ENCODE measurements around the gene BHLHE40. TPM values are rescaled to one million over a fixed set of nuclear protein-coding genes. Genes with fewer than 3 reads are reported as not detected.

The BHLHE40 gene
- total and polyA plus RNA-seq, 2 of the 13 experiments (the other 11 are each of a cell fraction or from before 2014, with no cell fraction given): 1.8 to 51.0 TPM

GRCh38 chr3:4980229-4981203 is 1.3 kb downstream of the BHLHE40 start (continued):
- TF ChIP-seq ATF7-NPFF (CRISPR knock-in tag; IDR thresholded peaks at IDR 0.05; ENCODE audit: low read depth): peak; percentile 56; the same call in 1 of the 2 replicates
- TF ChIP-seq CHCHD3 (CRISPR knock-in tag; IDR thresholded peaks at IDR 0.05): no peak
- no peak for TF ChIP-seq HDAC6 (IDR thresholded peaks at IDR 0.05; ENCODE audit: low read depth, low read length)
- no peak for TF ChIP-seq ZSCAN5A (CRISPR knock-in tag; IDR thresholded peaks at IDR 0.05; ENCODE audit: borderline replicate concordance)
- TF ChIP-seq SETDB1 (CRISPR knock-in tag; IDR thresholded peaks at IDR 0.05; ENCODE audit: borderline replicate concordance): no peak
- TF ChIP-seq ATRX (CRISPR knock-in tag; IDR thresholded peaks at IDR 0.05; ENCODE audit: borderline replicate concordance): no peak
- TF ChIP-seq, protein P1, sequence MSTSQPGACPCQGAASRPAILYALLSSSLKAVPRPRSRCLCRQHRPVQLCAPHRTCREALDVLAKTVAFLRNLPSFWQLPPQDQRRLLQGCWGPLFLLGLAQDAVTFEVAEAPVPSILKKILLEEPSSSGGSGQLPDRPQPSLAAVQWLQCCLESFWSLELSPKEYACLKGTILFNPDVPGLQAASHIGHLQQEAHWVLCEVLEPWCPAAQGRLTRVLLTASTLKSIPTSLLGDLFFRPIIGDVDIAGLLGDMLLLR (CRISPR knock-in tag; IDR thresholded peaks at IDR 0.05): no peak
- TF ChIP-seq SRSF1 (optimal IDR thresholded peaks at IDR 0.05; ENCODE audit: low read depth, low read length): peak; percentile 68
- no peak for TF ChIP-seq ATF4 (CRISPR knock-in tag; IDR thresholded peaks at IDR 0.05)
- TF ChIP-seq ZSCAN25 (CRISPR knock-in tag; IDR thresholded peaks at IDR 0.05): no peak
- no peak for TF ChIP-seq PHF5A (CRISPR knock-in tag; IDR thresholded peaks at IDR 0.05; ENCODE audit: low read depth, unreplicated experiment)
- peak; percentile 72 for TF ChIP-seq BHLHE40 (IDR thresholded peaks at IDR 0.05; ENCODE audit: low read length)
- no peak for TF ChIP-seq ZNF564 (CRISPR knock-in tag; IDR thresholded peaks at IDR 0.05)
- peak; percentile 64 for TF ChIP-seq KAT8 (CRISPR knock-in tag; IDR thresholded peaks at IDR 0.05)
- TF ChIP-seq ZNF598 (CRISPR knock-in tag; IDR thresholded peaks at IDR 0.05; ENCODE audit: borderline replicate concordance): no peak
- TF ChIP-seq, protein P2, sequence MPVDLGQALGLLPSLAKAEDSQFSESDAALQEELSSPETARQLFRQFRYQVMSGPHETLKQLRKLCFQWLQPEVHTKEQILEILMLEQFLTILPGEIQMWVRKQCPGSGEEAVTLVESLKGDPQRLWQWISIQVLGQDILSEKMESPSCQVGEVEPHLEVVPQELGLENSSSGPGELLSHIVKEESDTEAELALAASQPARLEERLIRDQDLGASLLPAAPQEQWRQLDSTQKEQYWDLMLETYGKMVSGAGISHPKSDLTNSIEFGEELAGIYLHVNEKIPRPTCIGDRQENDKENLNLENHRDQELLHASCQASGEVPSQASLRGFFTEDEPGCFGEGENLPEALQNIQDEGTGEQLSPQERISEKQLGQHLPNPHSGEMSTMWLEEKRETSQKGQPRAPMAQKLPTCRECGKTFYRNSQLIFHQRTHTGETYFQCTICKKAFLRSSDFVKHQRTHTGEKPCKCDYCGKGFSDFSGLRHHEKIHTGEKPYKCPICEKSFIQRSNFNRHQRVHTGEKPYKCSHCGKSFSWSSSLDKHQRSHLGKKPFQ (CRISPR knock-in tag; IDR thresholded peaks at IDR 0.05; ENCODE audit: insufficient replicate concordance): peak; percentile 67
- no peak for TF ChIP-seq ZNF546 (CRISPR knock-in tag; conservative IDR thresholded peaks at IDR 0.05)
- TF ChIP-seq ARHGAP35 (CRISPR knock-in tag; IDR thresholded peaks at IDR 0.05; ENCODE audit: borderline replicate concordance): 0 out of 2 replicates have a peak, but pooled peaks have one; percentile 47
- peak; percentile 42; the same call in 1 of the 2 replicates for TF ChIP-seq ERF (CRISPR knock-in tag; IDR thresholded peaks at IDR 0.05)
- TF ChIP-seq IKZF5 (CRISPR knock-in tag; IDR thresholded peaks at IDR 0.05): peak; percentile 32; the same call in 1 of the 2 replicates
- TF ChIP-seq HNF4G (IDR thresholded peaks at IDR 0.05; ENCODE audit: borderline replicate concordance, low read depth, low read length): no peak
- no peak for TF ChIP-seq HNF4G (CRISPR knock-in tag; IDR thresholded peaks at IDR 0.05; ENCODE audit: borderline replicate concordance, low read depth)
- TF ChIP-seq THYN1 (CRISPR knock-in tag; IDR thresholded peaks at IDR 0.05; ENCODE audit: borderline replicate concordance, low read depth): no peak
